ENCODE data around the gene GPA33. TPM values are rescaled to one million over a fixed set of nuclear protein-coding genes. Genes with fewer than 3 reads are reported as not detected.

Gene GPA33
- total and polyA plus RNA-seq, 9 of the 15 experiments (the other 6 are each of a cell fraction or from before 2014, with no cell fraction given): 0.13 TPM; not detected in 8

DNA sequence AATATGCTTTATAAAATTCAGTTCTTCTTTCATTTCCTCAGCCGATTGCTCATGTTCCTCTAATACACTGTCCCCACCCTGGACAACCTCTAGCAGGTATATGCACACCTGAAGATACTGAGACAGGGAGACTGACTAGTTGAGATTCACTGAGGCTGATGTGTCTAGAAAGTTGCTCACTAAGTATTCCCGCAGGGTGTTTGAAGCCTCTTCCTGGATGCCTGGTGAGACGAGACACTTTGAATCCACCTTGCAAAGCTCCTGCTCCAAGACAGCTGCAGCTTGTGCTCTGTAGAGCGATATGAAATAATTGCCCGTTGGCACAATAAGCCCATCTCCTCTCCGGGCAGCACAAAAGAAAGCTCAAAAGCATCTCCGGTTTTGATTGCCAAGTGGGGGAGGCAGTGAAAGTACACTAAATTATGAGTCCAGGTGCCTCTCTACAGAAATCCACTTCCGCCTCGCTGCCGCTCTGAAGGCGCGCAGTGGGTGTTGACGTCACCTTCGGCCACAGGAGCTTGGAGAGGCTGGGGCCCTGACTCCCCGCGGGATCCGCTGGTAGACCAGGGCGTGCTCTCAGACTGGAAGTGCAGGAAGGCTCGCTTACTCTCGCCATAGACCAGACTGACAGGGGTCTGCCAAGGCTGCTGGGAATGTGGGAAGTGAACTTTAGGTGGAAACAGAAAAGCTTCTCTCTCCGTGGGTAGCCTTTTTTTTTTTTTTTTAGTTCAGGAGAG lies 46.3 kb downstream of the GPA33 start (continued):
- TF ChIP-seq, protein P1, sequence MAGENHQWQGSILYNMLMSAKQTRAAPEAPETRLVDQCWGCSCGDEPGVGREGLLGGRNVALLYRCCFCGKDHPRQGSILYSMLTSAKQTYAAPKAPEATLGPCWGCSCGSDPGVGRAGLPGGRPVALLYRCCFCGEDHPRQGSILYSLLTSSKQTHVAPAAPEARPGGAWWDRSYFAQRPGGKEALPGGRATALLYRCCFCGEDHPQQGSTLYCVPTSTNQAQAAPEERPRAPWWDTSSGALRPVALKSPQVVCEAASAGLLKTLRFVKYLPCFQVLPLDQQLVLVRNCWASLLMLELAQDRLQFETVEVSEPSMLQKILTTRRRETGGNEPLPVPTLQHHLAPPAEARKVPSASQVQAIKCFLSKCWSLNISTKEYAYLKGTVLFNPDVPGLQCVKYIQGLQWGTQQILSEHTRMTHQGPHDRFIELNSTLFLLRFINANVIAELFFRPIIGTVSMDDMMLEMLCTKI (IDR thresholded peaks at IDR 0.05; ENCODE audit: partially characterized antibody): no peak
- TF ChIP-seq, protein P2, sequence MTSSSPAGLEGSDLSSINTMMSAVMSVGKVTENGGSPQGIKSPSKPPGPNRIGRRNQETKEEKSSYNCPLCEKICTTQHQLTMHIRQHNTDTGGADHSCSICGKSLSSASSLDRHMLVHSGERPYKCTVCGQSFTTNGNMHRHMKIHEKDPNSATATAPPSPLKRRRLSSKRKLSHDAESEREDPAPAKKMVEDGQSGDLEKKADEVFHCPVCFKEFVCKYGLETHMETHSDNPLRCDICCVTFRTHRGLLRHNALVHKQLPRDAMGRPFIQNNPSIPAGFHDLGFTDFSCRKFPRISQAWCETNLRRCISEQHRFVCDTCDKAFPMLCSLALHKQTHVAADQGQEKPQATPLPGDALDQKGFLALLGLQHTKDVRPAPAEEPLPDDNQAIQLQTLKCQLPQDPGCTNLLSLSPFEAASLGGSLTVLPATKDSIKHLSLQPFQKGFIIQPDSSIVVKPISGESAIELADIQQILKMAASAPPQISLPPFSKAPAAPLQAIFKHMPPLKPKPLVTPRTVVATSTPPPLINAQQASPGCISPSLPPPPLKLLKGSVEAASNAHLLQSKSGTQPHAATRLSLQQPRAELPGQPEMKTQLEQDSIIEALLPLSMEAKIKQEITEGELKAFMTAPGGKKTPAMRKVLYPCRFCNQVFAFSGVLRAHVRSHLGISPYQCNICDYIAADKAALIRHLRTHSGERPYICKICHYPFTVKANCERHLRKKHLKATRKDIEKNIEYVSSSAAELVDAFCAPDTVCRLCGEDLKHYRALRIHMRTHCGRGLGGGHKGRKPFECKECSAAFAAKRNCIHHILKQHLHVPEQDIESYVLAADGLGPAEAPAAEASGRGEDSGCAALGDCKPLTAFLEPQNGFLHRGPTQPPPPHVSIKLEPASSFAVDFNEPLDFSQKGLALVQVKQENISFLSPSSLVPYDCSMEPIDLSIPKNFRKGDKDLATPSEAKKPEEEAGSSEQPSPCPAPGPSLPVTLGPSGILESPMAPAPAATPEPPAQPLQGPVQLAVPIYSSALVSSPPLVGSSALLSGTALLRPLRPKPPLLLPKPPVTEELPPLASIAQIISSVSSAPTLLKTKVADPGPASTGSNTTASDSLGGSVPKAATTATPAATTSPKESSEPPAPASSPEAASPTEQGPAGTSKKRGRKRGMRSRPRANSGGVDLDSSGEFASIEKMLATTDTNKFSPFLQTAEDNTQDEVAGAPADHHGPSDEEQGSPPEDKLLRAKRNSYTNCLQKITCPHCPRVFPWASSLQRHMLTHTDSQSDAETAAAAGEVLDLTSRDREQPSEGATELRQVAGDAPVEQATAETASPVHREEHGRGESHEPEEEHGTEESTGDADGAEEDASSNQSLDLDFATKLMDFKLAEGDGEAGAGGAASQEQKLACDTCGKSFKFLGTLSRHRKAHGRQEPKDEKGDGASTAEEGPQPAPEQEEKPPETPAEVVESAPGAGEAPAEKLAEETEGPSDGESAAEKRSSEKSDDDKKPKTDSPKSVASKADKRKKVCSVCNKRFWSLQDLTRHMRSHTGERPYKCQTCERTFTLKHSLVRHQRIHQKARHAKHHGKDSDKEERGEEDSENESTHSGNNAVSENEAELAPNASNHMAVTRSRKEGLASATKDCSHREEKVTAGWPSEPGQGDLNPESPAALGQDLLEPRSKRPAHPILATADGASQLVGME (CRISPR knock-in tag; IDR thresholded peaks at IDR 0.05): no peak
- TF ChIP-seq RB1 (IDR thresholded peaks at IDR 0.05; ENCODE audit: low read depth) (peak; percentile 45; the same call in 1 of the 2 replicates), RBM15 (IDR thresholded peaks at IDR 0.05; ENCODE audit: insufficient read depth, low read length) (no peak), ZNF140 (CRISPR knock-in tag; IDR thresholded peaks at IDR 0.05) (no peak), HCFC1 (IDR thresholded peaks at IDR 0.05; ENCODE audit: low read depth, low read length) (peak; percentile 45), THRAP3 (IDR thresholded peaks at IDR 0.05; ENCODE audit: borderline replicate concordance) (no peak), YY1 (IDR thresholded peaks at IDR 0.05; ENCODE audit: borderline replicate concordance in 1 of 3, control insufficient read depth in 1 of 3, extremely low read depth in 1 of 3, insufficient read depth in 3 of 3, insufficient read length in 1 of 3, insufficient replicate concordance in 2 of 3, low read depth in 1 of 3, low read length in 2 of 3) (peak in 1 of 3 experiments; percentile 8), ASH1L (IDR thresholded peaks at IDR 0.05; ENCODE audit: borderline replicate concordance, low read depth, partially characterized antibody) (no peak), WHSC1 (IDR thresholded peaks at IDR 0.05; ENCODE audit: low read length) (no peak)
- TF ChIP-seq, protein P3, sequence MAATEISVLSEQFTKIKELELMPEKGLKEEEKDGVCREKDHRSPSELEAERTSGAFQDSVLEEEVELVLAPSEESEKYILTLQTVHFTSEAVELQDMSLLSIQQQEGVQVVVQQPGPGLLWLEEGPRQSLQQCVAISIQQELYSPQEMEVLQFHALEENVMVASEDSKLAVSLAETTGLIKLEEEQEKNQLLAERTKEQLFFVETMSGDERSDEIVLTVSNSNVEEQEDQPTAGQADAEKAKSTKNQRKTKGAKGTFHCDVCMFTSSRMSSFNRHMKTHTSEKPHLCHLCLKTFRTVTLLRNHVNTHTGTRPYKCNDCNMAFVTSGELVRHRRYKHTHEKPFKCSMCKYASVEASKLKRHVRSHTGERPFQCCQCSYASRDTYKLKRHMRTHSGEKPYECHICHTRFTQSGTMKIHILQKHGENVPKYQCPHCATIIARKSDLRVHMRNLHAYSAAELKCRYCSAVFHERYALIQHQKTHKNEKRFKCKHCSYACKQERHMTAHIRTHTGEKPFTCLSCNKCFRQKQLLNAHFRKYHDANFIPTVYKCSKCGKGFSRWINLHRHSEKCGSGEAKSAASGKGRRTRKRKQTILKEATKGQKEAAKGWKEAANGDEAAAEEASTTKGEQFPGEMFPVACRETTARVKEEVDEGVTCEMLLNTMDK (IDR thresholded peaks at IDR 0.05; ENCODE audit: borderline replicate concordance, insufficient read depth, low read depth, low read length, poor library complexity, severe bottlenecking): no peak
